G401.6 (cell line): ENCODE results near the gene ST6GALNAC2.
"Not testable (repeated sequence)": the region's sequence is repeated elsewhere in the genome, so short reads cannot be mapped to it uniquely, and the experiment has no call there.

ENCODE experiments used
- FAIRE-seq: peaks from 2 replicates; lab custom pipeline; 2012; peaks lifted over from hg19 to GRCh38; lab: Jason Lieb, UNC

ST6GALNAC2 gene

DNA sequence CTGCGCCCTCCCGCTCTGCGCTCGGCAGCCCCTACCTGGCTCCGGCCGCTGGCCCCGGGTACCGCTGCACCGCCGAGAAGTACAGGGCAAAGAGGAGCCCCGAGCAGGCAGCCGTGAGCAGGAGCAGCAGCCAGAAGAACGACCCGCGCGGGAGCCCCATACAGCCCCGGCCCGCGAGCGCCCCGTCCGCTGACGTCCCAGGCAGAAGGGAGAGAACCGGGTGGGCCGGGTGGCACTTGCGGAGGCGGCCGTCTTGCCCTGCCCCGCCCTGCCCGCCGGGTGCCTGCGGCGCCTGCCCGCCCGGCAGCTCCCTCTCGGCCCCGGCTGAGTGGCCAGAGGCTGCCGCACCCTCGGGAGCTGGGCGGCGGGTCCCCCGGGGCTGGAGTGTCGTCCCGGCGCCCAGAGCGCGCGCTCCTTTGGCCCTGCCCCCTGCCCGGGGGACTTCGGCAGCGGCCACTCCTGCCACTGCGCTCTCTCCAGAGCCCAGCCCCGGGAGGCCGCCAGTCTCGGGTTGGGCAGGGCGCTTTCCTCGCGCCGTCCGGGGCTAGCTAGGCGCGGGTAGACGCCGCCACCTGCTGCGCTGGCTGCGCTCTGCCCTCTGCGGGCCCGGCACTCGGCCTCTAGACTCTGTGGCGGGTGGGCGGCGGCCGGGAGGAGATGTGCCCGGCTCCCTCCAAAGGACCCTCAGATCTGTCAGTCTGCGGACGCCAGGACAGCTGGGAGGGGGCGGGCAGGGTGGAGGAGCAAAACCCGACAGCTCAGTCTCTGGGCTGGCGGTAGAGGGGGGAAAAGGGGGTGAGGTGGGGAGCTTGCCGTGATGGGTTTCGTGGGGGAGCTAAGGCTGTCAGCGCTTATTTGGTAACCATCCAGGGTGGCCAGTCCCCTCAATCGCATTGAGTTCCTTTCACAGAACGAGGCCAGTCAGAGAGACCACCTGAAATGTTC is at the start of gene ST6GALNAC2:
Gene ST6GALNAC2, minus strand, starts transcription at position 212 of the 945 bp plus-strand sequence. Its CDS starts 52 bp downstream, at position 160.
- FAIRE-seq, result no peak

GRCh38 chr17:76635039-76635438 is 49.4 kb upstream of the ST6GALNAC2 start:
- FAIRE-seq, result no peak

- no peak for FAIRE-seq
Measured at GRCh38 chr17:76633628-76634328, 48.1 kb upstream of the ST6GALNAC2 start.

GRCh38 chr17:76631821-76632565 is 46.3 kb upstream of the ST6GALNAC2 start:
- FAIRE-seq, result no peak

- FAIRE-seq, result no peak
Measured at GRCh38 chr17:76630151-76630550, 44.5 kb upstream of the ST6GALNAC2 start.

GRCh38 chr17:76627510-76627909 is 41.9 kb upstream of the ST6GALNAC2 start:
- no peak for FAIRE-seq

DNA sequence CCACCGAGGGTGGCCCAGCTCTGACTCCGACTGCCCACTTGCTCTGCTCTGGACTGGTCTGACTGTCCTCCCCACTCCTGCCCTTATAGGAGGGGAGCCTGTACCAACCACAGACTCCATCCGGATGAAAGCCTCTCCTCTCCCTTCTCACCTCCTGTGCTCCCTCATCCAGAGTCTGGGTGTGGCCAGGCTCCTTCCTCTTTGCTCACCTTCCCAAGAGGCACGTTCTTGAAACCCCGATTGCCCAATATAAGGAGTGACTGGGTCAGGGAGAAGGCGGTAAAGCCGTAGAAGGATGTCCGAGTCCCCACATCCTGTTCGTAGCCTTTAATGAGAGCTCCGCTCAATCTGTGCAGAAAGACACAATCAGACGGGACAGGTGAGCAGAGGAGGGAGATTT is 40.8 kb upstream of the ST6GALNAC2 start:
- FAIRE-seq, result no peak

GRCh38 chr17:76625496-76625895 is 39.8 kb upstream of the ST6GALNAC2 start:
- no peak for FAIRE-seq

DNA sequence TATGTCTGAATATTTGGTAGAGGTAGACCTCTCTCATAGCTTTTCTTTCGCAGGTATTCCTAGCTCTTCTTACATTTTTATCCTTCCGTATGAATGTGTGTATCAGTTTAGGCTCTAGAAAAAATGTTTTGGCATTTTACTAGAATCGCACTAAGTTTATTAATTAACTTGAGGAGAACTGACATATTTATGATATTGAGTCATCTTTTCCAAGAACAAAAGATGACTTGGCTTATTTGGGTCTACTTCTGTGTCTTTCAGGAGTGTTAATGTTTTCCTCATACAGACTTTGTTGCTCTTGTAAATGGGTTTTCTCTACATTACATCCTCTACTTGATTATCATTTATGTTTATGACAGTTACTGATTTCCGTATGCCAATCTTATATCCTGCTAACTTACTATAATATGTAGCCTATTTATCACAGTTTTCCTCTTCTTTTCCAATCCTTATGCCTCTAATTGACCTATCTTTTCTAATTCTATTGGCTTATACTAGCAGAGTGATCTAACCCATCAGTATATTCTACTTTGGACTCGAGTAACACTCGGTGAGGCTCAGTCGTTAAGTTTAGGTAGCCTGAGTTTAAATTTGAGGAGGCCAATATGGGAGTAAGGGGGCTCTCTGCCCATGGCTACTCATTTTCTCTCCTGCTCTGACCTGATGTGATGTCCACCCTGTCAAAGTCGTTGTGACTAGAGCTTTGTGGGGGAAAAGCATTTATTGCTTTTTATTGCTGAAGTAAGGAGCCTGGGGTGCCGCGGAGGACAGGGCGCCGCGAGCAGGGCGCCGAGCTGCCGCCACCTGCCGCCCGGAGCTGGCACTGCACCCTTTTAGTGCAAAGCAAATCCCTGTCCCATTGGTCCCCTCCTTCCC is 37.8 kb upstream of the ST6GALNAC2 start:
- FAIRE-seq, result no peak

DNA sequence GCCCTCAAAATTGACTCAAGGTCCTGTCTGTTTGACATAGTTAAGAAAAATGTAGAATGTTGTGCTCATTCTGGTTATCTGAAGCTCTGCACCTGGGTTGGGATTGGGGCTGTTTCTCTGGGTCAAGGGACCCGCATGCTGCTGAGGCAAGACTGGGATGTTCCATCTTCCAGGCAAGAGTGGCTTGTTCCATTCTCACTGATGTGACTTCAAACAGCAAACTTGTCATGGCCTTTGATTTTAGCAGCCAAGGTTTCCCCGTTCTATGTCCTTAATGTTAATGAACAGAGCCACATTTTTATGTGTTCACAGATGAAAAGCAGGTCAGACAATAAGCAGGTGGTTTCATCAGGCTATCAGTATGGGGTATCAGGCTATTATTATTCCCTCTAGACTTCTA is 32.2 kb upstream of the ST6GALNAC2 start:
- no peak for FAIRE-seq

- no peak for FAIRE-seq
Measured at GRCh38 chr17:76614912-76615617, 29.4 kb upstream of the ST6GALNAC2 start.

- not testable (repeated sequence) for FAIRE-seq
Measured at GRCh38 chr17:76614064-76614759, 28.6 kb upstream of the ST6GALNAC2 start.

GRCh38 chr17:76612977-76613851 is 27.6 kb upstream of the ST6GALNAC2 start:
- FAIRE-seq, result no peak

GRCh38 chr17:76612465-76612864 is 26.8 kb upstream of the ST6GALNAC2 start:
- no peak for FAIRE-seq

- no peak for FAIRE-seq
Measured at GRCh38 chr17:76611758-76612157, 26.1 kb upstream of the ST6GALNAC2 start.

- not testable (repeated sequence) for FAIRE-seq
Measured at GRCh38 chr17:76611080-76611749, 25.6 kb upstream of the ST6GALNAC2 start.

DNA sequence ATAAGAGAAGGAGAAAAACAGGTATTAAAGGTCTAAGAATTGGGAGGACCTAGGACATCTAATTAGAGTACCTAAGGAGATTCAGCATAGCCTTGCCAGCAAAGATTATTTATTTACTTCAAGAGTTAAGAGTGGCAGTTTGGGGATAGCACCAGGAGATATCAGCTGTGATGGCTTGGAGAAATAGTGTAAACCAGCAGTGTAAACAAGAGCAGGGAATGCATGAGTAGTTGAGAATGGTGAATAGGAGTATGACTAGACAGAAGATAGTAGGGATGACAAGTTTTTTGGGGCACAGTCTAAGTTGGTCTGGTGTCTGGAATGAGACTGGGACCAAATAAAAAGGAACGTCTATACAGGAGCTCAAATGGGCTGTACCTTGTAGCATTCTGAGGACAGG is 21.0 kb upstream of the ST6GALNAC2 start:
- FAIRE-seq, result not testable (repeated sequence)

DNA sequence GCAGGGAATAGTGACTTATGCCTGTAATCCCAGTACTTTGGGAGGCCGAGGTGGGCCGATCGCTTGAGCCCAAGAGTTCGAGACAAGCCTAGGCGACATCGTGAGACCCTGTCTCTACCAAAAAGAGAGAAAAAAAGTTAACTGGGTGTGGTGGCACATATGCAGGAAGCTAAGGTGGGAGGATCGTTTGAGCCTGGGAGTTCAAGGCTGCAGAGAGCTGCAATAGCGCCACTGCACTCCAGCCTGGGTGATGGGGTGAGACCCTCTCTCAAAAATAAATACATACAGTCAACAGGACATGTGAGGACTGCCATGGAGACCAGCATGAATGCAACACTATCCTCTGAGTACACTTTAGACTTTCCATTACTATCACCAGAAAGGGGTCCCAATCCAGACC is 15.4 kb upstream of the ST6GALNAC2 start:
- no peak for FAIRE-seq
